ENCODE data around the gene TM2D3. TPM values are rescaled to one million over a fixed set of nuclear protein-coding genes. Genes with fewer than 3 reads are reported as not detected.

Gene TM2D3
- 25.4 and 25.7 TPM in 2 replicates for total RNA-seq

GRCh38 chr15:101652098-101652785, at the start of gene TM2D3:
Gene TM2D3, minus strand, starts transcription at chr15:101652381. Its CDS starts 20 bp downstream, at chr15:101652361.

Other genes starting within 250 kb of the TM2D3 start
- 4.3 and 6.0 TPM in 2 replicates for gene PCSK6, start 162.7 kb downstream of the TM2D3 start, total RNA-seq
- 5.1 and 9.2 TPM in 2 replicates for gene TARS3, start 72.1 kb upstream of the TM2D3 start, total RNA-seq
- gene OR4F6, start 151.1 kb upstream of the TM2D3 start, total RNA-seq = not detected in 2 replicates
- gene OR4F15, start 159.8 kb upstream of the TM2D3 start, total RNA-seq = not detected in 2 replicates

All from mammary microvascular endothelial cell (primary cell).